Keratinocyte (primary cell): ENCODE measurements around the gene MRPL39. TPM values are rescaled to one million over a fixed set of nuclear protein-coding genes. Genes with fewer than 3 reads are reported as not detected.

ENCODE experiments used
- DNase-seq: peaks from one replicate; pipeline ENCODE4 v3.0.0-alpha.2; 2011; ENCODE audit warnings: low read depth, missing footprints, low spot score
- FAIRE-seq: peaks from 2 replicates; lab custom pipeline; 2011; peaks lifted over from hg19 to GRCh38; lab: Jason Lieb, UNC
- H2AFZ ChIP-seq: 2 replicates; pipeline ENCODE4 v1.6.0; 2012; ENCODE audit warnings: low read length, control low read depth, inconsistent platforms; ENCODE audit not compliant: control insufficient read depth
- H3K27ac ChIP-seq: 2 replicates; pipeline ENCODE4 v1.5.1; 2011; ENCODE audit warnings: low read length; ENCODE audit not compliant: control insufficient read depth, insufficient read depth
- H3K27me3 ChIP-seq: 3 replicates; pipeline ENCODE4 v1.6.0; 2011; ENCODE audit warnings: low read length; ENCODE audit not compliant: control insufficient read depth, insufficient read depth; ENCODE audit errors: extremely low read depth
- H3K36me3 ChIP-seq, 2 experiments: 2 replicates in 1 of 2; 3 replicates in 1 of 2; pipeline ENCODE4 v1.5.1; 2011; ENCODE audit warnings: low read length in 2 of 2, mild to moderate bottlenecking in 1 of 2; ENCODE audit not compliant: control insufficient read depth in 2 of 2, insufficient read depth in 2 of 2; ENCODE audit errors: extremely low read depth in 1 of 2
- H3K4me1 ChIP-seq: 3 replicates; pipeline ENCODE4 v1.5.1; 2011; ENCODE audit warnings: low read length; ENCODE audit not compliant: control insufficient read depth, insufficient read depth; ENCODE audit errors: extremely low read depth
- H3K4me2 ChIP-seq: 3 replicates; pipeline ENCODE4 v1.6.0; 2011; ENCODE audit warnings: low read depth, low read length; ENCODE audit not compliant: control insufficient read depth, insufficient read depth; ENCODE audit errors: extremely low read depth
- H3K4me3 ChIP-seq, 3 experiments: fragments of 200-600 bp in 1 of 3; sonication (generic) in 1 of 3; 2 replicates in 2 of 3; 3 replicates in 1 of 3; pipeline ENCODE4 v1.5.1; 2011 to 2016; ENCODE audit warnings: low read length in 3 of 3, mild to moderate bottlenecking in 3 of 3, control low read depth in 2 of 3, inconsistent platforms in 1 of 3, low read depth in 1 of 3, mixed read lengths in 1 of 3, mixed run types in 1 of 3, moderate library complexity in 1 of 3; ENCODE audit not compliant: control insufficient read depth in 2 of 3, insufficient read depth in 2 of 3; ENCODE audit errors: extremely low read depth in 1 of 3
- H3K79me2 ChIP-seq: 2 replicates; pipeline ENCODE4 v1.6.0; 2012; ENCODE audit warnings: low read length; ENCODE audit not compliant: control insufficient read depth, insufficient read depth
- H3K9ac ChIP-seq: 3 replicates; pipeline ENCODE4 v1.6.0; 2011; ENCODE audit warnings: low read length; ENCODE audit not compliant: control insufficient read depth, insufficient read depth; ENCODE audit errors: extremely low read depth
- H3K9me1 ChIP-seq: 3 replicates; pipeline ENCODE4 v1.6.0; 2011; ENCODE audit warnings: low read length; ENCODE audit not compliant: control insufficient read depth, insufficient read depth; ENCODE audit errors: extremely low read depth
- H3K9me3 ChIP-seq: 2 replicates; pipeline ENCODE4 v1.5.1; 2012; ENCODE audit warnings: low read depth, low read length; ENCODE audit not compliant: control insufficient read depth
- H4K20me1 ChIP-seq: 3 replicates; pipeline ENCODE4 v1.6.0; 2011; ENCODE audit warnings: low read length; ENCODE audit not compliant: control insufficient read depth, insufficient read depth; ENCODE audit errors: extremely low read depth
- EZH2 ChIP-seq: IDR thresholded peaks from one replicate; pipeline ENCODE4 v1.6.1; 2012; ENCODE audit warnings: inconsistent platforms, mild to moderate bottlenecking, low read length, moderate library complexity
- dilution Hi-C: fragments of 300-500 bp; cut with MboI; formaldehyde crosslinking; loops from one replicate; pipeline ENCODE4 v1.7.0; 2020; ENCODE audit warnings: low sequenced_read_pairs; ENCODE audit not compliant: extremely low pct_ligation_motif_present
- polyA plus RNA-seq, 5 experiments: library from polyadenylated mRNA; depleted of rRNA in 3 of 5; stranded (reverse) in 3 of 5; stranded (forward) in 1 of 5; unstranded in 1 of 5; fragments of >200 nt; gene quantifications; 1 replicate in 1 of 5; 2 replicates in 3 of 5; 3 replicates in 1 of 5; pipeline versions ENCODE4 v1.2.1 to v1.2.3, GENCODE V29; 2011 to 2012; ENCODE audit warnings: missing spikeins in 2 of 5, low read depth in 1 of 5, low replicate concordance in 1 of 5
- TF ChIP-seq, protein P1 (sequence below), 3 experiments: IDR thresholded peaks in 1 of 3; conservative IDR thresholded peaks in 1 of 3; optimal IDR thresholded peaks in 1 of 3; 2 replicates in 2 of 3; 3 replicates in 1 of 3; pipeline versions ENCODE3 to v1.5.1; 2011; ENCODE audit warnings: low read length in 3 of 3, mild to moderate bottlenecking in 3 of 3, moderate library complexity in 2 of 3, control low read depth in 1 of 3, inconsistent platforms in 1 of 3; ENCODE audit not compliant: insufficient read depth in 2 of 3; ENCODE audit errors: extremely low read depth in 1 of 3

Gene MRPL39
- polyA plus RNA-seq, 1 donor (not counting 4 experiments of a cell fraction or from before 2014, with no cell fraction given) = 51.4 TPM

DNA sequence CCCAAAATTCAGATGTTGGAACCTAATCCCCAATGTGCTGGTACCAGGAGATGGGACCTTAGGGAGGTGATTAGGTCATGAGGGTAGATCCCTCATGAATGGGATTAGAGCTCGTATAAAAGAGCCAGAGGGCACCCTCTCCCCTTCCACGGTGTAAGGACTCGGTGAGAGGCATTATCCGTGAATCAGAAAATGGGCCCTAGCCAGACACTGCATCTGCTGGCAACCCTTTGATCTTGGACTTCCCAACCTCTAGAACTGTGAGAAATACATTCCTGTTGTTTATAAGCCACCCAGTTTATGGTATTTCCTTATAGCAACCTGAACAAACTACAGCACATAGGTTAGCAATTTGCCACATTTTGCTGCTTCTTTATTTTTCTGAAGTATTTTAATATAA is 17.2 kb upstream of the MRPL39 start:
- H3K9me1 ChIP-seq = no peaks in the 10 kb centered on the region
- H3K27ac ChIP-seq = no peak overlapping the region
- H3K9me3 ChIP-seq = no peaks in the 10 kb centered on the region
- H3K4me2 ChIP-seq = no peak overlapping the region
- H4K20me1 ChIP-seq = no peaks in the 10 kb centered on the region
- FAIRE-seq (no peak), DNase-seq (no peak)
- no peaks in the 10 kb centered on the region for H3K4me1 ChIP-seq
- no peak for TF ChIP-seq EZH2
- TF ChIP-seq, protein P1, sequence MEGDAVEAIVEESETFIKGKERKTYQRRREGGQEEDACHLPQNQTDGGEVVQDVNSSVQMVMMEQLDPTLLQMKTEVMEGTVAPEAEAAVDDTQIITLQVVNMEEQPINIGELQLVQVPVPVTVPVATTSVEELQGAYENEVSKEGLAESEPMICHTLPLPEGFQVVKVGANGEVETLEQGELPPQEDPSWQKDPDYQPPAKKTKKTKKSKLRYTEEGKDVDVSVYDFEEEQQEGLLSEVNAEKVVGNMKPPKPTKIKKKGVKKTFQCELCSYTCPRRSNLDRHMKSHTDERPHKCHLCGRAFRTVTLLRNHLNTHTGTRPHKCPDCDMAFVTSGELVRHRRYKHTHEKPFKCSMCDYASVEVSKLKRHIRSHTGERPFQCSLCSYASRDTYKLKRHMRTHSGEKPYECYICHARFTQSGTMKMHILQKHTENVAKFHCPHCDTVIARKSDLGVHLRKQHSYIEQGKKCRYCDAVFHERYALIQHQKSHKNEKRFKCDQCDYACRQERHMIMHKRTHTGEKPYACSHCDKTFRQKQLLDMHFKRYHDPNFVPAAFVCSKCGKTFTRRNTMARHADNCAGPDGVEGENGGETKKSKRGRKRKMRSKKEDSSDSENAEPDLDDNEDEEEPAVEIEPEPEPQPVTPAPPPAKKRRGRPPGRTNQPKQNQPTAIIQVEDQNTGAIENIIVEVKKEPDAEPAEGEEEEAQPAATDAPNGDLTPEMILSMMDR (optimal IDR thresholded peaks at IDR 0.05 in 1 of 3, IDR thresholded peaks at IDR 0.05 in 1 of 3, conservative IDR thresholded peaks at IDR 0.05 in 1 of 3; ENCODE audit: extremely low read depth in 1 of 3, insufficient read depth in 2 of 3, low read length in 3 of 3) = no peak
- no peak overlapping the region for H3K9ac ChIP-seq
- no peaks in the 10 kb centered on the region for H3K27me3 ChIP-seq
- dilution Hi-C loops = no loop called here
- H3K36me3 ChIP-seq = no peaks in the 10 kb centered on the region
- no peaks in the 10 kb centered on the region for H3K79me2 ChIP-seq
- H3K4me3 ChIP-seq = no peak overlapping the region
- no peak overlapping the region for H2AFZ ChIP-seq

GRCh38 chr21:25619198-25619597 is 11.9 kb upstream of the MRPL39 start:
- no peak overlapping the region for H3K27ac ChIP-seq
- dilution Hi-C loops = no loop called here
- FAIRE-seq = no peak

More at GRCh38 chr21:25619198-25619597, 11.9 kb upstream of the MRPL39 start:
- no peak overlapping the region for H3K4me3 ChIP-seq
- no peaks in the 10 kb centered on the region for H3K4me1 ChIP-seq
- H3K4me2 ChIP-seq = no peak overlapping the region
- H3K27me3 ChIP-seq = no peaks in the 10 kb centered on the region
- no peaks in the 10 kb centered on the region for H3K9me1 ChIP-seq
- DNase-seq = no peak
- TF ChIP-seq EZH2 = no peak
- TF ChIP-seq, protein P1 (optimal IDR thresholded peaks at IDR 0.05 in 1 of 3, IDR thresholded peaks at IDR 0.05 in 1 of 3, conservative IDR thresholded peaks at IDR 0.05 in 1 of 3; ENCODE audit: extremely low read depth in 1 of 3, insufficient read depth in 2 of 3, low read length in 3 of 3) = no peak
- H3K9ac ChIP-seq = no peak overlapping the region
- no peak overlapping the region for H2AFZ ChIP-seq
- no peaks in the 10 kb centered on the region for H4K20me1 ChIP-seq
- no peaks in the 10 kb centered on the region for H3K79me2 ChIP-seq
- H3K36me3 ChIP-seq = no peaks in the 10 kb centered on the region
- no peaks in the 10 kb centered on the region for H3K9me3 ChIP-seq
